Activated gamma-delta T cell treated with anti-CD3 and anti-CD28 coated beads, Interleukin-2, amount 50 U/mL, for 16 hours (primary cell): ENCODE results near the gene ZNF771.

Experiments
- DNase-seq: peaks from one replicate; pipeline ENCODE4 v3.0.0-alpha.2; 2020; ENCODE audit warnings: low read depth

ZNF771 gene

GRCh38 chr16:30407102-30407803 lies at the start of gene ZNF771:
Gene ZNF771, plus strand, starts transcription at chr16:30407606. Its CDS starts 448 bp downstream, at chr16:30408054.
- DNase-seq, result peak; percentile 88

DNA sequence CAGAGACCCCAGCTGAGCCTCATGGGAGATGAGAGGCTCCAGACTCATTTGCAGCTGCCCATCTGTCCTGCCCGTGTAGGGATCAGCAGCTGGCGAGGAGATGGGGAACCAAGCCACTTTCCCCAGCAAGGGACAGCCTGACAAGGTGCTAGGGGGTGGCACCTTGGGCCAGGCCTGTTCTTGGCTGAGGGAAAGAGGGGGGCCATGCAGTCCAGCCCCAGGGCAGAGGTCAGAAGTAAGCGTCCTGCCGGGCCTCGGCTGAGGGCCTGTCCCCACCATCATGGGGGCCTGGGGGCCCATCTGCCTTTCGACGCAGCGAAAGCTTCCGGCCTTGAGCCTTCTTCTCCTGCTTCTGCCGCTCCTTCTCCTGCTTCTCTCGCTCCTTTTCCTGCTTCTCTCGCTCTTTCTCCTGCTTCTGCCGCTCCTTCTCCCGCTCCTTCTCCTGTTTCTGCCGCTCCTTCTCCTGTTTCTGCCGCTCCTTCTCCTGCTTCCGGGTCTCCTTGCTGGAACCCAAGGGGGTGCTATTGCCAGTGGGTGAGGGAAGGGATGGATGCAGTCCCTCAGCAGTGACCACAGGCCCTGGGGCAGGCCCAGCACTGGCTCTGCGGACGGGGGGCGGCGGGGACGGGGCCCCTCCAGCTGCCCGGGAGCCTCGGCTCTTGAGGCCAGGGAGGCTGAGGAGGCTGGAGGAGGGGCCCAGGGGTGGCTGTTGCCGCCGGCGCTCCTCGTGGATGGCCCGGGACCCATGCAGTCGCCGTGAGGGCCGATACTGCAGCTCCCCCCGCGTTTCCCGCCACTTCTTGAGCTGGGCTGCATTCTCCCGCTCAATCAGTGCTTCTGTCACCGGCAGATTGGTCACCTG lies 49.5 kb upstream of the ZNF771 start:
- DNase-seq, result no peak

GRCh38 chr16:30358577-30358936 lies 48.8 kb upstream of the ZNF771 start:
- DNase-seq, result no peak

DNA sequence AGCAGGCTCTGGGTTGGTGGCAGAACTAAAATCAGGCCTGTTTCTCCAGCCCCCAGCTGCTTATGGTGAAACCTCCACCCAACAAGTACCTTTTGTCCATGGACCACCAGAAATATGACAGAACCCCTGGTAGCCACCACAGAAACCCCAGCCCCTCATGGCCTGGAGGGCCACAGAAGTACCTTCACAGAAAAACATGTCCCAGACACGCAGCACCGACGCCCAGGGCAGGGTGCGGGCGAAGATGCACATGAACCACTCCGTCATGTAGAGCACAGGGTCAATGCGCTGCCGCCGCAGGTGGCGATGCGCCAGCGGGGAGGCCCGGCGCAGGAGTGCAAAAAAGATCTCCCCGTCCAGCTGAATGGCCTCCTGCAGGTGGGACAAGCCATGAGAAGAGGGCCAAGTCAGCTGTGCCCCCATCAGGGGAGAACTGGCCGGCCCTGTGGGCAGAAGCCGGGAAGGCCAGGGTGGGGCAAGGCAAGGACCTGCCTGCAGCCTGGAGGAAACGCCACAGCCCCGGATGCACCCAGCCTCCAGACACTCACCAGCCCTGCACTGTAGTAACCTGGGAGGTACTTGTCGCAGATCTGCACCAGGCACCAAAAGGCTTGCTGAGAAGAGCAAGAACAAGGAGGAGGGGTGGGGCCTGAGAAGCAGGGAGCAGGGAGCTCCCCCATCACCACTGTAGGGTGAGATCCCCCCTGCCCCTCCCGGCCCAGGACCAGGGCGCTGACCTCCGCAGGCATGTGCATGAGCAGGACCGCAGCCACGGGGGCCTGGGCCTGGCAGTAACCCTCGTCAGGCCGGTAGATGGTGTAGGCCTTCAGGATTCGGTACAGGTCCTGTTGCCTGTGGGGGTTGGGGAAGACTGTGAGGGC lies 48.2 kb upstream of the ZNF771 start:
- DNase-seq, result no peak

DNA sequence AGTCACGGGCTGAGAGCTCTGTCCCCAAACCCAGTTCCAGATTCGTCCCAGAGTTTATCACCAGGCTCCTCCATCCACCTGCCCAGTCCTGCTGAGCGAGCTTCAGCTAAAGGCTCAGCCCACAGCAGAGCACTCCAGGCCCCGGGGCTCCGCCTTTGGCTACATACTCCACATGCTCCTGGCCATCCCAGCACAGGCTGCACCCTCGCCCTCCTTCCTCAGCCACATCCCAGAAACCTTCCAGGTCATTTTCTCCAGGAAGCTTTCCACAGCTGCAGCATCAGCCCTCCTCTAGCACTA lies 47.6 kb upstream of the ZNF771 start:
- no peak for DNase-seq

DNA sequence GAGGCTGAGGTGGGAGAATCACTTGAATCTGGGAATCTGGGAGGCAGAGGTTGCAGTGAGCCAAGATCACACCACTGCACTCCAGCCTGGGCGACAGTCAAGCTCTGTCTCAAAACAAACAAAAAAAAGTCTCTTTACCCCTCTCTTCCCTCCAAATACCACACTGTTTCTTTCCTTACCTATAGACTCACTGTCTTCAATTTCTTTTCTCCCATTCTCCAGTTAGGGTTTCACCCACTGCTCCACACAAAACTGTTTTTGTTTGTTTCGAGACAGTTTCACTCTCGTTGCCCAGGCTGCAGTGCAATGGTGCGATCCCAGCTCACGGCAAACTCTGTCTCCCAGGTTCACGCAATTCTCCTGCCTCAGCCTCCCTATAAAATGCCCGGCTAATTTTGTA lies 46.2 kb upstream of the ZNF771 start:
- DNase-seq, result no peak

DNA sequence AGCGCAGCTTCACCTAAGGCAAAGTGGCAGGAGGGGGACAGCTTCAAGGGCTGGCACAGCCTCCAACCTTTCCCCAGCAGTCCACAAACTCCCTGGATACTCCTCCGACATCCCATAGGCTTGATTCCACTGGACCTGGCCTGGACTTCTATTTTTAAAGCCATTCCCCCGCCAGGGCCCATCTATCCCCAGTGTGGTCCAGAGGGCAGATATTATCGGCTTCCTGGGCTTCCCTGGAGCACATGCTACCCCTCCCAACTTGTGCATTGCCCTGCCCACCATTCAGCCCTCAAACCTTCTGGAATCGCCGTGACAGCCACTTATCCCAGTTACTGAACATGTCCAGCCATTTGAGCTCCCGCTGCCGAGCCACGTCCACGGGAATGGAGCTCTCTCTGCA lies 42.2 kb upstream of the ZNF771 start:
- no peak for DNase-seq

DNA sequence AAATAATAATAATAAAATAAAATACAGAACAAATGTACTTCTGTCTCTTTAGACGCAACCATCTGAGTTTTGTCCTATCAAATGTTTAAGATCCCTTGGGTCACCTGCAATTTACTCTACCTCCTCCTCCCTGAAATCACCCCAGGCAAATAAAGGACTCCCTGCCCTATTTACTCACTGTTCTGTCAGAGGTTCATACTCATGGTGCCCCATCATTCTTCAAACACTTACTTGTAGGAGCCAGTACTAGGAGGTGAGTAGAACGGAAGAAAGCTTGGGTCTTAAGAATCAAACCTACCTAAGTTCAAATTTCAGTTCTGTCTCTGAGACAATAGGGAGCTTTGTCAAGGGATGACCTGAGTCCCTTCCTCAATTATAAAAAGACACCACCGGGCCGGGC lies 40.9 kb upstream of the ZNF771 start:
- DNase-seq, result no peak

- no peak for DNase-seq
Measured at GRCh38 chr16:30367349-30368009, 39.9 kb upstream of the ZNF771 start.

- no peak for DNase-seq
Measured at GRCh38 chr16:30368122-30368791, 39.1 kb upstream of the ZNF771 start.

DNA sequence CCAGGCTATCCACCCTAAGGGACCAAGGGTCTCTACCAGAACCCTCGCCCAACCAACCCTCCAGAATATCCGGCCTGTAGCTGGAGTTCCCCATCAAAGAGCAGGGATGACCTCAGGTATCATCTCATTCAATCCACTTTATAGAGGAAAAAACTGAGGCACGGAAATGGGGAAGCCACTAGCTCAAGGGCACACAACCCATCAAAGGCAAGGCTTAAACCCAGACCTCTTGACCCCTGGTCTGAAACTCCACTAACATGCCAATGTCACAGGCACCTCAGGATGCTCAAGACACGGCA lies 38.7 kb upstream of the ZNF771 start:
- no peak for DNase-seq

GRCh38 chr16:30369091-30369937 lies 38.1 kb upstream of the ZNF771 start:
- DNase-seq, result no peak

- no peak for DNase-seq
Measured at GRCh38 chr16:30369938-30370455, 37.4 kb upstream of the ZNF771 start.

GRCh38 chr16:30370456-30371247 lies 36.8 kb upstream of the ZNF771 start, which contains the start of gene TBC1D10B:
Gene TBC1D10B, minus strand, starts transcription at chr16:30370494. Its CDS starts 311 bp downstream, at chr16:30370183.
- DNase-seq, result peak; percentile 98

DNA sequence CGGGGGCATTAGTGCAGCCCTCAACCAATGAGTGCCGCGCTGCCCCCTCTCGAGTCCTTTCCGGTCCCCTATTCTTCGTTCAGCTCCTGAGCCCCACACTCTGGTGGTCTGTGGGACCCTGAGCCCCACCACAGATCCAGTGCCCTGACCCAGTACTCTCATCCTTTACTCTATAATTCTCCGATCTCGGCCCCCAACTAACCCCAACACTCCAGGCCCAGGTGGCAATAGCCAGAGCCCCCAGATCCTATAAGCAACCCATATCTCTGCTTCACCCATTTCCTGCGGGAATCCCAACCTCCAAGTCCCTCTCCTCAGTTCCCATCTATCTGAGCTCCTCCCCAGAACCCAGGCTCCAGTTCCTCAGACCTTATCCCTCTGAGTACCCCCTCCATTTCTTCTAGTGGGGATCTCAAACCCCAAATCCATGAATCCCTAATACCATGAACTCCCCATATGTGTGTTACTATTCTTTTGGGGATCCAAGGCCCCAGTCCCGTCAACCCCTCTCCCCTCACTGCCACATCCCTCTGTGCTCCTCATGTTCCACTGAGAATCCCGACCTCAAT lies 36.1 kb upstream of the ZNF771 start:
- no peak for DNase-seq

GRCh38 chr16:30372038-30372712 lies 35.2 kb upstream of the ZNF771 start:
- DNase-seq, result no peak

DNA sequence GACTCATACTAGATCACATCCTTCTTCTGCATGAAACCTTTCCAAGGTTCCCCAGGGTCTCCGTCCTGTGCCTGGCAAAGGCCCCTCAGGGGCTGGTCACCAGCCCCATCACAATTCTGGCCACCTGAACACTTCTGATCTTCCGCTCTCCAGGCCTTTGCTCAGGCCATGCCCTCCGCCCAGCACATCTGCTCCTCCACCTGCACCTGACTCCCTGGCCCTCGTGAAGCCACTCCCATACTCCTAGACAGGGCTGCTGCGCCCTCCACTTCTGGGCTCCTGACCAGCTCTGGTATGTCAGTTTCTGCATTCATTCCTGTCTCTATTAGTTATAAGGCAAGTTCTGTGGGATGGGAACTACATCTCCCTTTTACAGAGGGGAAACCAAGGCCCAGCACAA lies 34.7 kb upstream of the ZNF771 start:
- no peak for DNase-seq

DNA sequence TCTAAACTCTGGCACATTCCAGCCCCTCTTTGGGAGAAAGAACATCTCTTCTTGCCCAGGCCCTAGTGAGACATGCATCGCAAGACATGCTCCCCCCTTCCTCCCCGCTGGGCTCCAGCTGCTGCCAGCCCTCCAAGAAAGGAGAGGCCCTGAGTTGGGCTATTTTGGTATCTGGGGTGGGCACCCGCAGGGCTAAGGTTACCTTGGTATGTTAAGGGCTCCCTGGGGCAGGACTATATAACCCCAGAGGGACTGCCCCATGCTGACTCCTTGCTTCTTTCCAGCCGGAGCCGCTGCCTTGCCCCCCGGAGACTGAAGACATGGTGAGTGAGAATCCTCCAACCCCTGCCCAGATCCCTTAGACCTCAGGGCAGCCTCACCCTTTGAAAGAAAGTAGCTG lies 32.9 kb upstream of the ZNF771 start, which contains the start of gene MYL11:
MYL11 (plus strand) TSS at position 265 of the 400 bp plus-strand sequence; CDS start at position 321, 56 bp downstream.
- no peak for DNase-seq

GRCh38 chr16:30375864-30376263 lies 31.5 kb upstream of the ZNF771 start:
- DNase-seq, result no peak
